ENCODE results near the gene LRBA. TPM values are rescaled to one million over a fixed set of nuclear protein-coding genes. Genes with fewer than 3 reads are reported as not detected.

The LRBA gene
- total RNA-seq, 1 donor from 2014 or later, result 16.9 TPM

- no peak for DNase-seq (ENCODE audit: missing footprints)
- intact Hi-C loops (cut with DNase I), result no loop called here
- ATAC-seq, result no peak
Measured at GRCh38 chr4:150853882-150854281, 161.2 kb downstream of the LRBA start.

DNA sequence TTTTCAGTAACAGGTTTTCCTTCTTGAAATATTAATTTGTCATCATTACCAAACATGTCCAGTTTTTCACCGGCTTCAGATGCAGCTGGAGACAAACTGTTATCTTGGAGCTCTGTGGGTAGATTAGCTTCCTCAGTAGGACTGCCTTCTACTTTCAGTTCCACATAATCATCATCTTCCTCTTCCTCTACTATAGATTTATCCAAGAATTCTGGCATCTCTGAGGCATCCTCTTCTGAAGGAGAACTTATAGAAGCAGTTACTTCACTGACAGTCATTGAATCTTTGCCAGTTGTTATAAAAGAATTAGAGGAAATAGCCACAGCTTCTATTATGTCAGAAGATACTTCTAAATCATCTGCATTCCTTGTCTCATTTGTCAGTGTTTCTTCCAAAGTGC lies 162.9 kb downstream of the LRBA start:
- ATAC-seq, result no peak
- intact Hi-C loops (cut with DNase I), result no loop called here
- no peak for DNase-seq (ENCODE audit: missing footprints)

DNA sequence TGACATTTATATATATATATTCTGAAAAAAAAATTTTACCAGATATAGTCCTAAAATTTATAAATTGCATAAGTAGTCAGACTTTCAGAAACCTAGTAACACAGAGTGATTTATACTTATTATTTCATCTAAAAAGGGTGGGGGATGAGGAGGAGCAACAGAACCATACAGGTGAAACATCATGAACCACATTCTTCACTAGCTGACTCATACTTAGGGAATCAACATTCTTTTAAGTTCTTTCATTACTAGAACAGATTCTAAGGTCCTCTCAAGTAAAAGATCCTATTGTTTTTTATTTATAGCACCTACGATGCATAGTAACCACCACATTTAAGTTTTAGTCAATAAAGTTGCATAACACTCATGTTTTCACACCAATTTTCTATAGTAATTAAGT lies 166.1 kb downstream of the LRBA start:
- DNase-seq (ENCODE audit: missing footprints) (no peak), ATAC-seq (no peak)
- intact Hi-C loops (cut with DNase I), result no loop called here

- intact Hi-C loops (cut with DNase I), result no loop called here
Measured at GRCh38 chr4:150828159-150828558, 186.9 kb downstream of the LRBA start.

DNA sequence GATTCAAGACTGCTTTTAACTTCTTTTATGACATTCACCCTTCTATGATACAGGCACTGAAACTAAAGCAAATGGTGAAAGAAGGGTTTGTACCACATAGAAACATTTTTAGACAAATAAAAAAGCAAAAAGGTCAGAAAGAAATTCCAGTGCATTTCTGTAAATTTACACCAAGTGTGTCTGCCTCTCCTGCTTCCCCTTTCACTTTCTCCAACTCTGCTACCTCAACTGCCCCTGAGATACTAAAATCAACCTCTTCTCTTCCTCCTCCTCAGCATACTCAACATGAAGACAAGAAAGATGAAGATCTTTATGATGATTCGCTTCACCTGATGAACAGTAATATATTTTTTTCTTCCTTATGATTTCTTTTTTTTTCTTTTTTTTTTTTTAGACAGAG lies 187.9 kb downstream of the LRBA start:
- intact Hi-C loops (cut with DNase I), result no loop called here
- DNase-seq (ENCODE audit: missing footprints), result no peak
- no peak for ATAC-seq

More at GRCh38 chr4:150828159-150828558, 186.9 kb downstream of the LRBA start:
- no peak for ATAC-seq
- DNase-seq (ENCODE audit: missing footprints), result no peak

GRCh38 chr4:150826306-150826705 lies 188.8 kb downstream of the LRBA start:
- DNase-seq (ENCODE audit: missing footprints), result no peak
- intact Hi-C loops (cut with DNase I), result no loop called here
- ATAC-seq, result no peak

GRCh38 chr4:150822407-150822806 lies 192.7 kb downstream of the LRBA start:
- ATAC-seq (no peak), DNase-seq (ENCODE audit: missing footprints) (no peak)
- intact Hi-C loops (cut with DNase I), result no loop called here

DNA sequence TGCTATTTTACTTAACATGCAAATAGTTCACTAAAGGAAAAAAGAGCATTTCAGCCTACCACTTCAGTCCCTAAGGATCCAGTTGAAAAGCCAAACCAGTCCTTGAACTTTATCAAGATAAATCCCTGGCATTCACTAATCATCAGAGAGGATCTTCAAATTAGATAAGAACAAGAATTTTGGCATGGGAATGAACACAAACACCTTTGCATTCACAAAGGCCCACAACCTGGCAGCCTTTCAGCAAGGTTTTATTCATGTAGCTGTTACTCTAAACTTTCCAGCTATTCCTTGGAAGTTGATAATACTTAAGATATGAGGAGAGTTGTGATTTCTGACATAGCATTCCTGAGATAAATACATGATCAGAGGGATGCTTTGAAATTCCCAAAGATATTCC lies 193.4 kb downstream of the LRBA start:
- intact Hi-C loops (cut with DNase I), result no loop called here
- no peak for DNase-seq (ENCODE audit: missing footprints)
- no peak for ATAC-seq

- intact Hi-C loops (cut with DNase I), result no loop called here
- DNase-seq (ENCODE audit: missing footprints) (no peak), ATAC-seq (no peak)
Measured at GRCh38 chr4:150820409-150820808, 194.7 kb downstream of the LRBA start.

GRCh38 chr4:150818661-150819060 lies 196.4 kb downstream of the LRBA start:
- ATAC-seq (no peak), DNase-seq (ENCODE audit: missing footprints) (no peak)
- intact Hi-C loops (cut with DNase I), result no loop called here

DNA sequence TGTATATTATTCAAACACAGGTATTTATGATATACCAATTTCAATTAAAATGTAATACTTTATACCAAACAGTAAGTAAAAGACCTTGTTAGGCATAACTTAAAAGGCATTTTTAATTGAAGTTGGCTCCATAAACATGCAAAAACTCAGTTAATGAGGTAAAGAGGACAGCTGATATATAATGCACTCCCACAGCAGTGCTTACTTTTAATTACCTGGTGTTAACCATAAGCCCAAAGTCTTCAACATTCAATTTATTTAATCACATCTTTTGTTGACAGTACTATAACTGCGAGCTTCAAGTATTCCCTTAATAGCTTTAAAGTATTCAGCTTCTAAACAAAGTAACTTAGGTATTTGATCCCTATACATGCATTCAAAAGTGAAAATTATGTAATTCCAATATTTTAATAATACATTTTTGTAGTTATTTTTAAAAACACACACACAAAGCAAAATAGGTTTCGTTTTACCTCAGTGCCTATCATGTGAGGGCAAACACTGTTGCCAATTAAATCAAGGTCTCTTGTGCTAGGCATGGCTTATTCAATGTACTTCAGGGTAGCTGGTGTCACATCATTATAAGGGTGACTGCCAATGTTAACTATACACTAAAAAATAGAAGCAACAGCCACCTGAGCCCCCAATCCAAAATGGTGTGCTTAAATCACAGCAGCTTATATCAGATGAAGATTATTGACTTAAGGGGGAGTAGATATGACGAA lies 197.1 kb downstream of the LRBA start:
- intact Hi-C loops (cut with DNase I), result no loop called here
- no peak for ATAC-seq
- DNase-seq (ENCODE audit: missing footprints), result no peak

GRCh38 chr4:150817017-150817416 lies 198.1 kb downstream of the LRBA start:
- no peak for DNase-seq (ENCODE audit: missing footprints)
- ATAC-seq, result no peak
- intact Hi-C loops (cut with DNase I), result no loop called here

DNA sequence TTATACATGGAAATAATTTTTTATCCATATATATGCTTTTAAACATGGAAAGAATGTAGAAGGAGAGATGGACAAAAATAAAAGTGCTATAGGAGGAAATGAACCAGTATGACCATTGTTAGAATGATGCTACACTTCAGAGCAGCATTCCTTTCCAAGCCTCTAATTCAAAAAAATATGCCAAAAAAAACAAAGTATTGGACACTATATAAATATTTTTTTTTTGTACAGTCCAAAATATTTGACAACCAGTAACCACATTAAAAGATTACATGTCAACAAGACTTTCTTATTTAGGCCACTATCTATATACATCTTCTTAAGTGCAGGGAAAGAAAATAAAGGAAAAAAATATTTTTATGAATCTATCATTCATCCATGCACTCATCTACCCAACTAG lies 198.6 kb downstream of the LRBA start:
- DNase-seq (ENCODE audit: missing footprints) (no peak), ATAC-seq (no peak)
- intact Hi-C loops (cut with DNase I), result no loop called here

GRCh38 chr4:150814873-150815272 lies 200.2 kb downstream of the LRBA start:
- DNase-seq (ENCODE audit: missing footprints) (no peak), ATAC-seq (no peak)
- intact Hi-C loops (cut with DNase I), result no loop called here

- intact Hi-C loops (cut with DNase I), result no loop called here
- ATAC-seq (no peak), DNase-seq (ENCODE audit: missing footprints) (no peak)
Measured at GRCh38 chr4:150805183-150806025, 209.7 kb downstream of the LRBA start.

GRCh38 chr4:150801833-150802232 lies 213.3 kb downstream of the LRBA start:
- DNase-seq (ENCODE audit: missing footprints), result no peak
- ATAC-seq, result no peak
- intact Hi-C loops (cut with DNase I), result no loop called here

DNA sequence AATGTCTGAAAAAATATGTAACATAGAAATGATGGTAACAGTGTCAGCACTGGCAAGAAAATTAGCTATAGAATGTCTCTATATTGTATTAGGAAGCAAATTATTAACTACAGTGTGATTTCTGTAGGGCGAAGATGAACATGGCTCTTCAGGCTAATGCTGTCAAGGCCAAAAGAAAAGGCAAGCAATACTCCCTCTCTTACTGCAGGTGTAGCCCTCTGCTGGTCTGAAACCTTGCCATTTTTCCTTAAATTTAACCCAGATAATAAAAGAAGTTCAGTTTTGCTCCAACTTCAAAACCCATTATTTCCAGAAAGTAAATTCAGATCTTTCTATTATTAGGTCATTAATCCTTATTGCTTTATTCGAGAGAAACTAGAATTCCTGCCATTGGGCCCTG lies 215.9 kb downstream of the LRBA start:
- ATAC-seq (no peak), DNase-seq (ENCODE audit: missing footprints) (no peak)
- intact Hi-C loops (cut with DNase I), result no loop called here

DNA sequence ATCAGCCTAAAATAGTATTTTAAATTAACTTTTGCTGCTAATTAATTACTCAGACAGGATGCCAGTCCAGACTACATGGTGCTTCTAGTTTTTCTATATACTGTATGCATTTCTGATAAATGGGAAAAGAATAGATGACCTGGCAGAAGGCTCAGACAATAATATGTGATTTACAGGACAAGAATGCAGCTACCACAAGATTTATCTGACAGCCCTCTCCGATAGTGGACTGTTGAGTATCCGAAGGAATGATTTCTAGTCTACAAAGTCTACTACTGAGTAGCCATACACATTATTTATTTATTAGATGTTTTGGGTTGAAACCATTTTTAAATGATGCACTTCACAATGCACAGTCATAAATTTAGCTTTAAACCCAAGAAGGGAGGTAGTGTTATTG lies 220.4 kb downstream of the LRBA start:
- ATAC-seq, result no peak
- intact Hi-C loops (cut with DNase I), result no loop called here

DNA sequence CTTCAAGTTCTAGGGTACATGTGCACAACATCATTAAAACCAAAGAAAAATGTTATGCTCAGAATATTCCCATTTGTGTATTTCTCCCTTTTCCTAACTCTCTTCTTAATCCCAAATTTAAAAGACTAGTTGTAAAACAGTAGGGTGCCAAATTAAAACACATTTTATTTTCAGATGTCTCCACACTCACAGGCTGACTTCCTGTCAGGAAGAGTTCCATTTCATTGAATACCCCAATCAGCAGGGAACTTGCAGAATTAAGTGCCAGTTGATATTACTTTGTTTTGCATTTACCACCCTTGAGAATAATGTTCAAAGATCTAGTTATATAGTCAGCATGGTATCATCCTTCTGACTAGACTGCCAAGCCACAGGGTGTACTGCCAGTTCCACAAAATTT lies 225.2 kb downstream of the LRBA start:
- ATAC-seq (no peak), DNase-seq (ENCODE audit: missing footprints) (no peak)
- intact Hi-C loops (cut with DNase I), result no loop called here

More for the DNA sequence above, 220.4 kb downstream of the LRBA start:
- no peak for DNase-seq (ENCODE audit: missing footprints)

DNA sequence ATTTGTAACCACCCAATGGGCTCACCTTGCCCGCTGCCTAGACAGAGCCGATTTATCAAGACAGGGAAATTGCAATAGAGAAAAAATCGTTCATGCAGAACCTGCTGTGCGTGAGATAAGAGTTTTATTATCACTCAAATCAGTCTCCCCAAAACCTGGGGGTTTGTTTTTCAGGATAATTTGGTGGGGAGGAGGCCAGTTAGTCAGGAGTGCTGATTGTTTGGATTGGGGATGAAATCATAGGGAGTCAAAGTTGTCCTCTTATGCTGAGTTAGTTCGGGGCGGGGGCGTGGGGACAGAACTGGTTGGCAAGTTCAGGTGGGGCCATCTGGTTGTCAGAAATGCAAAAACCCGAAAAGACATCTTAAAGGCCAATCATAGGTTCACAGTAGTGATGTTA lies 230.1 kb downstream of the LRBA start:
- DNase-seq (ENCODE audit: missing footprints) (no peak), ATAC-seq (no peak)
- intact Hi-C loops (cut with DNase I), result no loop called here
